AG04450 (cell line): ENCODE measurements around the gene OR6B3. TPM values are rescaled to one million over a fixed set of nuclear protein-coding genes. Genes with fewer than 3 reads are reported as not detected.

Experiments
- CTCF ChIA-PET: fragments of 300-600, 350-600 bp; formaldehyde crosslinking; extraction: SDS; loops from one replicate; lab custom pipeline; 2022; ENCODE audit warnings: antibody characterized with exemption, inconsistent platforms; lab: Charles Lee
- POLR2A ChIA-PET: fragments of 350-600 bp; formaldehyde crosslinking; extraction: SDS; loops from one replicate; lab custom pipeline; 2021; ENCODE audit warnings: antibody characterized with exemption, inconsistent platforms; lab: Yijun Ruan, JAX
- DNase-seq: peaks from one replicate; pipeline ENCODE4 v3.0.0-alpha.2; 2011; ENCODE audit warnings: low read depth, low spot score
- H3K27ac ChIP-seq: one replicate; pipeline ENCODE4 v1.5.1; 2012; ENCODE audit warnings: low read depth, low read length, control low read depth
- H3K27me3 ChIP-seq: one replicate; pipeline ENCODE4 v1.6.0; 2012; ENCODE audit warnings: low read length; ENCODE audit not compliant: control insufficient read depth, insufficient read depth
- H3K4me3 ChIP-seq: 2 replicates; pipeline ENCODE4 v1.5.1; 2011; ENCODE audit warnings: mild to moderate bottlenecking, low read depth, low read length, control low read depth
- H3K9me3 ChIP-seq: 2 replicates; pipeline ENCODE4 v1.5.1; 2012; ENCODE audit warnings: low read length; ENCODE audit not compliant: control insufficient read depth, insufficient read depth
- CTCF ChIP-seq: IDR thresholded peaks from 2 replicates; pipeline ENCODE4 v1.5.1; 2011; ENCODE audit warnings: low read depth, low read length, control low read depth, inconsistent platforms
- polyA plus RNA-seq: library from polyadenylated mRNA; depleted of rRNA; stranded (reverse); fragments of >200 nt; gene quantifications from 2 replicates; pipeline ENCODE4 v1.2.3, GENCODE V29; 2011

OR6B3 gene
- polyA plus RNA-seq, 1 experiment = not detected

- no peak for TF ChIP-seq CTCF
- Histone ChIP-seq H3K27me3 (no peaks in the 10 kb centered on the region), H3K4me3 (no peak overlapping the region), H3K27ac (no peak overlapping the region), H3K9me3 (no peaks in the 10 kb centered on the region)
- ChIA-PET CTCF (interaction anchor here (1.7 kb wide), 1 partner anchor 26 kb away, joined by 4 read pairs; no protein-coding TSS in a partner anchor), POLR2A (no interaction called here)
- DNase-seq = no peak
Measured at GRCh38 chr2:240018071-240018750, 35.1 kb downstream of the OR6B3 start.

GRCh38 chr2:240014327-240014726 lies 39.0 kb downstream of the OR6B3 start:
- no peaks in the 10 kb centered on the region for H3K9me3 ChIP-seq
- ChIA-PET POLR2A (no interaction called here), CTCF (interaction anchor here (1.3 kb wide), 1 partner anchor 129 kb away, joined by 4 read pairs; no protein-coding TSS in a partner anchor)
- no peak overlapping the region for H3K4me3 ChIP-seq
- H3K27ac ChIP-seq = no peak overlapping the region
- H3K27me3 ChIP-seq = no peaks in the 10 kb centered on the region
- no peak for TF ChIP-seq CTCF
- DNase-seq = no peak

- no peak for DNase-seq
- Histone ChIP-seq H3K9me3 (no peaks in the 10 kb centered on the region), H3K27ac (no peak overlapping the region), H3K4me3 (no peak overlapping the region), H3K27me3 (no peaks in the 10 kb centered on the region)
- ChIA-PET POLR2A (interaction anchor here (0.9 kb wide), 1 partner anchor 12 kb away, joined by 3 read pairs; the partner anchor contains the start of gene NDUFA10), CTCF (interaction anchor here (1.4 to 2.2 kb wide), 3 partner anchors 8 to 130 kb away, joined by 4 to 18 read pairs (median 5); no protein-coding TSS in a partner anchor)
- TF ChIP-seq CTCF = peak; percentile 50
Measured at GRCh38 chr2:240013343-240013742, 40.0 kb downstream of the OR6B3 start.

- ChIA-PET CTCF (interaction anchor here (2.9 to 4.1 kb wide), 2 partner anchors 11 to 18 kb away, joined by 14 to 49 read pairs; no protein-coding TSS in a partner anchor), POLR2A (interaction anchor here (0.9 kb wide), 1 partner anchor 22 kb away, joined by 3 read pairs; the partner anchor contains the start of gene NDUFA10)
- H3K9me3 ChIP-seq = no peaks in the 10 kb centered on the region
- H3K27ac ChIP-seq = no peak overlapping the region
- DNase-seq = no peak
- no peaks in the 10 kb centered on the region for H3K27me3 ChIP-seq
- TF ChIP-seq CTCF = no peak
- no peak overlapping the region for H3K4me3 ChIP-seq
Measured at GRCh38 chr2:240002983-240003382, 50.3 kb downstream of the OR6B3 start.

- no peaks in the 10 kb centered on the region for H3K9me3 ChIP-seq
- ChIA-PET POLR2A (no interaction called here), CTCF (interaction anchor here (2.9 to 4.1 kb wide), 2 partner anchors 9 to 21 kb away, joined by 14 to 49 read pairs; no protein-coding TSS in a partner anchor)
- DNase-seq = no peak
- TF ChIP-seq CTCF = no peak
- H3K27me3 ChIP-seq = no peaks in the 10 kb centered on the region
- H3K4me3 ChIP-seq = no peak overlapping the region
- H3K27ac ChIP-seq = no peak overlapping the region
Measured at GRCh38 chr2:240000671-240001070, 52.6 kb downstream of the OR6B3 start.
